Jurkat, Clone E6-1 (cell line): Measurements from ENCODE around the gene IQSEC3.
"Not testable (repeated sequence)": the region's sequence is repeated elsewhere in the genome, so short reads cannot be mapped to it uniquely, and the experiment has no call there.

Experiments used
- DNase-seq: peaks from one replicate; pipeline ENCODE4 v3.0.0-alpha.2; 2011; ENCODE audit warnings: low read depth, low spot score
- H3K4me3 ChIP-seq: 2 replicates; pipeline ENCODE4 v1.5.1; 2011; ENCODE audit warnings: mild to moderate bottlenecking, low read length, control low read depth, moderate library complexity

IQSEC3 gene

DNA sequence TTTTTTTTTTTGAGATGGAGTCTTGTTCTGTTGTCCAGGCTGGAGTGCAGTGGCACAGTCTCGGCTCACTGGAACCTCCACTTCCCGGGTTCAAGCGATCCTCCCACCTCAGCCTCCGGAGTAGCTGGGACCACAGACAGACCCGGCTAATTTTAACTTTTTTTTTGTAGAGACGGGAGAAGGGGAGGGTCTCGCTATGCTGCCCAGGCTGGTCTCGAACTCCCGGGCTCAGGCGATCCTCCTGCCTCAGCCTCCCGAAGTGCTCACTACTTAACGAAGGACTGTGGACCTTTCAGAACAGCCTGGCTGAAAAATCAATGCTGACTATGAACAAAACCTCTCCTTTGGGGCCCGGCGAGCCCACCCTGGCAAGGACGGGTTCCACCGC, 136.5 kb downstream of the IQSEC3 start:
- H3K4me3 ChIP-seq, result no peak overlapping the region
- DNase-seq, result no peak

DNA sequence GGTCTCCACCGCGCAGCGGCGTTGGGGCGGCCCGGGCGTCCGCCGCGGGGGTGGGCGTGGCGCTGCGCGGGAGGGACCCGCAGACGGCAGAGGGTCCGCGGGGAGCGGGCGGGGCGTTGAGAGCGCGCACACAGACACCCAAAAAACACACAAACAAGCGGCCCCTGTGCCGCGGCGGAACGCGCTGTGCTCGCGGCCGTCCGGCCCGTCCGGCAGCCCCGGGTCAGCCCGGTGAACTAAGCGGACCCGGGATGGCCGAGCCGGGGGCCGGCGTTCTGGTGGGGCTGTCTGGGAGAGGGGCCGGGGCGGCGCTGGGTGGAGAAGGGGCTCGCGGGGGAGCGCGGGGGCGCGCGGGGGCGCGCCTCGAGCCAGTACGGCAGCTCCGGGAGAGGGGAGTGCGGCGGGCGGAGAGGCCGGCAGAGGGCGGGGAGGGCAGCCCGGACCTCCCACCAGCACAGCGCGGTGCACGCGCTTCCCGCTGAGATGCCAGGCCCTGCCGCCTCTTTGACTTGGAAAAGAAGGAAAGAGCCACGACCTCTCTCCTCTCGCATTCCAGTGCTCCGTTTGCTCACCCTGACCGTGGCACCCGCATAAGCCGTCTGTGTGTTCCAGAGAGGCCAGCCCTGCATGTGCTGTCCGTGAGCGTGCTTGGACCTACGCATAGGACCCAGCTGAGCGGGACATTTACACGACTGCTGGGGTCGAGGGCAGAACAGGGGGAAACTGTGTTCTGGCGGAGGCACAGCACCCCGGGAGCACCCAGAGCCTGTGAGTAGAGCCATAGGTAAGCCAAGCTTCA, 137.1 kb downstream of the IQSEC3 start:
- no peak overlapping the region for H3K4me3 ChIP-seq
- no peak for DNase-seq

DNA sequence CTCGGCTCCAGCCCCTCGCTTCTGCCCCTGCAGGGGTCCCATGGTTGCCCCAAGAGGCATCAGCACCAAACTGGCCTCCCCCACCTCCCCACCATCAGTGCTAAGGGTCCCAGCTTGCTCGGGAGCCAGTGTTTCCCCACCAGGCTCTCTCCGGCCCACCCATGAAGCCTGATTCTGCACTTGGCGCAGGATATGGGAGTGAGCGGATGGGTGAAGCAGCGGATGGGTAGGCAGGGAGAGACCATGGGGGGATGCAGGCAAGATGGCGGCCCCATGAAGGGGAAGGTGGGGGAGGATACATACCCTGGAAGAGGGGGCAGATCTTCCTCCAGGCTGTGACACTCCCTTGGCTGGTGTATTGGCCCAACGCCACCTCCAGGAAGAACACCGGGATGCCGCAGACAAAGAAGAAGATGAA, 137.7 kb downstream of the IQSEC3 start:
- H3K4me3 ChIP-seq, result no peak overlapping the region
- DNase-seq, result no peak

GRCh38 chr12:205026-205425, 138.5 kb downstream of the IQSEC3 start:
- H3K4me3 ChIP-seq, result no peak overlapping the region
- no peak for DNase-seq

DNA sequence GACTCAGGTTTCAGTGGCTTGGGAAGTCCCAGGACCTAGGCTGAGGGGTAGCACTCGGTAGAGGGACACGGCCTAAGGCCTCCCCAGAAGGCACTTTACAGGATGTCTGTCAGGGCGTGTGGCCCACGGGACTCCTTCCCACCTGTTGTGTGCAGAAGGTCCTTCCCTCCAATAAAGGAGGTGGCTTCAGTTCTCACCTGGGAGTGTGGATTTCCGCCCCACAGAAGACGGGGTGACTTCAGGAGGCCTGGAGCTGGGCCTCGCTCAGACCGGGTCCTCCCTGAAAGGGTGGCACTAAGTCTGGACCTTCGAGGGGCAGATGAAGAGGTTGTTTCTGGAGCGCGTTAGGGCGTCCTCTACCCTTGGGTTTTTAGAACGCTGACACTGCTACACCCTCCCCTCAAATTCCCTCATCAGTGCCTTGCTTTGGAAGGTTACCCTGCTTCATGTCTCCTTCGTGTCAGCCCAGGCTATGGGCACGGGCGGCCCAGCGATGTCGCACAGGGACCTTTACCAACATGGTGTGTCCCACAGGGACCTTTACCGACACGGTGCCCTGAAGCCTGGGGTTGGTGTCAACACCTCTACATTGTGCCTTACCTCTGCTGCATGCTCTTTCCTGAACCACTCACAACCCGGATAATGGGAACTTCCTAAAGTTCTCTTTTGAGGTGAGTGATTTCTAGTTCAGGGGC, 140.3 kb downstream of the IQSEC3 start:
- H3K4me3 ChIP-seq, result no peak overlapping the region
- DNase-seq, result no peak

GRCh38 chr12:207804-208203, 141.2 kb downstream of the IQSEC3 start:
- no peak overlapping the region for H3K4me3 ChIP-seq
- DNase-seq, result no peak

- no peak overlapping the region for H3K4me3 ChIP-seq
- DNase-seq, result no peak
These were observed 142.2 kb downstream of the IQSEC3 start for GRCh38 chr12:208813-209212.

GRCh38 chr12:209246-209645, 142.7 kb downstream of the IQSEC3 start:
- no peak for DNase-seq
- H3K4me3 ChIP-seq, result no peak overlapping the region

GRCh38 chr12:209851-210250, 143.3 kb downstream of the IQSEC3 start:
- no peak overlapping the region for H3K4me3 ChIP-seq
- no peak for DNase-seq

GRCh38 chr12:210277-211141, 143.9 kb downstream of the IQSEC3 start:
- no peak for DNase-seq
- no peak overlapping the region for H3K4me3 ChIP-seq

DNA sequence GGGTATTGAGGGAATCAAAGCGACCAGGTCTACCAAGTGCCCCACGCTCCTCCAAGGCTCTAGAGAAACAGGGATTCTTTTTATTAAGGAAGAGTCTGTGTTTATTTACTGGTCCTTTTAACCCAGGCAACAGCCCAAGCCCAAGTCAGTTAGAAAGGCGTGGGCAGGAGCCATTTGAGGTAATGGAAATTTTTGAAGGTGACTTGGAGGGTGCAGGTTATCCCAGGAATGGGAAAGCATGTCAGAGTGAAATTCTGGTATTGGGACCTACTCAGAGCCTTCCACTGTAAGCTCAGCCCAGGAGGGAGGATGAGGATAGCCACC, 144.5 kb downstream of the IQSEC3 start:
- no peak overlapping the region for H3K4me3 ChIP-seq
- DNase-seq, result no peak

- H3K4me3 ChIP-seq, result no peak overlapping the region
These were observed 145.3 kb downstream of the IQSEC3 start for GRCh38 chr12:211639-212414.

DNA sequence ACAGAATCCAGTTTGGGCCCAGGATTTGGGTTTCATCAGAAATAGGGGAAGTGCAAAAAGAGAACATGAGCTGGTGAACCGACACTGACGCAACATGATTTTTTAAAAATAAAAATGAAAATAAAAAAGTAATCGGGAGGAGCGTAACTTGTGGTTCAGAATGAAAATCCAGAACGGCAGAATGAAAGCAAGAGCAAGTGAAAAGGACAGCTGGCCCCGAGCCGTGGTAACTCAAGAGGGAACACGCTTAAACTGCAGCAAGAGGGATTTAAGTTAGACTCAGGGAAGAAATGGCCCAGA, 145.8 kb downstream of the IQSEC3 start:
- H3K4me3 ChIP-seq, result no peak overlapping the region
- no peak for DNase-seq

More at GRCh38 chr12:211639-212414, 145.3 kb downstream of the IQSEC3 start:
- DNase-seq, result no peak

DNA sequence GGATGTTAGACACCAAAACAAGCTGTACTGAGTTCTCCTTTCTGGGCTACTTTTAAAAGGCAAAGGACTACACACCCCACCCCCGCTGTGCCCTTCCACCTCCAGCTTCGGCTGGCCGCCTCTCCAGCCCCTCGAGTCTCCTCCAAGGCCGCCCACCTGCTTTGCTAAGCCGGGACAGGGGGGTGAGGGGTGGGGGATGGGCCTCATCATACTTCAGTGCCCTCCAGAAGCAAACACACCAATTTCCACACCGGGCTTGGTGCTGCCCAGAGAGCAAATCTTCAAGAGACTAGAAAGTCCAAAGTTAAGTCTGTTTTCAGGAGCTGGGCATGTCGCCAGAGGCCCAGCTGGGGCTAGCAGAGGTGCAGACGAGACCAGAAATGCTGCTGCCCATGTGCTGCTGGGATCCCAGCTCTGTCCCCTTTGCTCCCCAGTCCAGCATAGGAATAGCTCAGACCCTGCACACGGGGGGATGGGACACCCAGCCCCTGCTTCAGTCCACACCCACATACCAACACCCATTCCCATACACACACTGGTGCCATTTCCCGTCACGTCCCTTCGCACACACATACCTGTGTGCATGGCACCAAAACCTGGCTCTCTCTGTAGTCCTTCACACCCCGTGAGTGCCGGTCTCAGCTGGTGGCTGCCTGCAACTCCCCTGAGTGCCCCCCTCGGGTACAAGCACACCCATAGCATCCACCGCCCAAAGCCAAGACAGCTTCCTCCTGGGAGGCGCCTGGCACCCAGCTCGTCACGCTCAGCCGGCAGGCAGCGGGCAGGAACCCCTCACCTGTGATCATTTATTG, 146.4 kb downstream of the IQSEC3 start:
- H3K4me3 ChIP-seq, result no peak overlapping the region
- no peak for DNase-seq

GRCh38 chr12:213527-213932, 147.0 kb downstream of the IQSEC3 start:
- no peak overlapping the region for H3K4me3 ChIP-seq
- no peak for DNase-seq

GRCh38 chr12:214003-214741, 147.6 kb downstream of the IQSEC3 start, which contains the start of gene SLC6A12:
Gene SLC6A12, minus strand, starts transcription at chr12:214157. Its CDS starts 4,171 bp downstream, at chr12:209986.
- DNase-seq, result no peak
- no peak within 1 kb of the TSS for H3K4me3 ChIP-seq

- DNase-seq, result no peak
- no peak overlapping the region for H3K4me3 ChIP-seq
These were observed 148.5 kb downstream of the IQSEC3 start for GRCh38 chr12:215116-215515.

GRCh38 chr12:217029-217428, 150.5 kb downstream of the IQSEC3 start:
- not testable (repeated sequence) for H3K4me3 ChIP-seq, DNase-seq
